HepG2 (cell line): ENCODE data around the gene STAT6. TPM values are rescaled to one million over a fixed set of nuclear protein-coding genes. Genes with fewer than 3 reads are reported as not detected.
A peak's percentile ranks its signal among the peaks of the same experiment; 100 is the strongest.

Experiments used
- ATAC-seq: fragments of 200-7000 bp; cut with Tn5 transposase; 3 replicates; pipeline ENCODE4 v1.9.1; 2020; ENCODE audit warnings: mild to moderate bottlenecking, moderate library complexity
- BruUV-seq: library from RNA; stranded (reverse); fragments of 400-500 nt; replicated peaks from 2 replicates; lab custom pipeline; 2021; lab: Mats Ljungman, UMichigan
- CTCF ChIA-PET: fragments of 300-600 bp; formaldehyde crosslinking; extraction: SDS; loops from one replicate; lab custom pipeline; 2021; ENCODE audit warnings: low total read pairs, inconsistent platforms, low intra/inter-chr PET ratio; lab: Yijun Ruan, JAX
- POLR2A ChIA-PET: fragments of 350-600 bp; sonication (Branson Sonifier 250); formaldehyde crosslinking; loops from one replicate; lab custom pipeline; 2020; ENCODE audit warnings: antibody characterized with exemption, inconsistent platforms; lab: Yijun Ruan, JAX
- DNase-seq: peaks from one replicate; pipeline ENCODE4 v3.0.0-alpha.2; 2015; ENCODE audit warnings: low spot score
- FAIRE-seq: peaks from 3 replicates; lab custom pipeline; 2011; peaks lifted over from hg19 to GRCh38; lab: Jason Lieb, UNC
- H2AFZ ChIP-seq: one replicate; pipeline ENCODE4 v1.6.1; 2011; ENCODE audit warnings: low read length, inconsistent platforms
- H3K27ac ChIP-seq: fragments of 300-600 bp; 3 replicates; pipeline ENCODE4 v1.8.0; 2011; ENCODE audit warnings: mixed run types, mild to moderate bottlenecking, mixed read lengths, low read length, inconsistent platforms; ENCODE audit not compliant: insufficient read depth; ENCODE audit errors: extremely low read length
- H3K27me3 ChIP-seq, 2 experiments: fragments of 200-600 bp in 1 of 2; 2 replicates in 1 of 2; 3 replicates in 1 of 2; pipeline versions ENCODE4 v1.6.0 to v1.8.0; 2011; ENCODE audit warnings: low read length in 2 of 2, mild to moderate bottlenecking in 2 of 2, moderate library complexity in 2 of 2, inconsistent platforms in 1 of 2; ENCODE audit not compliant: insufficient read depth in 2 of 2, control insufficient read depth in 1 of 2
- H3K36me3 ChIP-seq, 2 experiments: fragments of 200-600 bp in 1 of 2; replicated peaks in 1 of 2; 2 replicates in 1 of 2; 3 replicates in 1 of 2; pipeline versions ENCODE4 v1.5.1 to v1.8.0; 2011; ENCODE audit warnings: low read length in 2 of 2, inconsistent platforms in 1 of 2; ENCODE audit not compliant: insufficient read depth in 2 of 2, control insufficient read depth in 1 of 2
- H3K4me1 ChIP-seq: 2 replicates; pipeline ENCODE4 v1.5.1; 2012; ENCODE audit warnings: low read length, inconsistent platforms; ENCODE audit not compliant: insufficient read depth
- H3K4me2 ChIP-seq: 2 replicates; pipeline ENCODE4 v1.6.0; 2011; ENCODE audit warnings: low read depth, low read length, inconsistent platforms
- H3K4me3 ChIP-seq, 3 experiments: fragments of 200-600 bp in 1 of 3; sonication (generic), shearing (Covaris generic) in 1 of 3; replicated peaks in 1 of 3; 2 replicates each; pipeline ENCODE4 v1.5.1; 2011 to 2016; ENCODE audit warnings: low read length in 3 of 3, inconsistent platforms in 2 of 3, low read depth in 2 of 3, mild to moderate bottlenecking in 2 of 3, control low read depth in 1 of 3, mixed read lengths in 1 of 3; ENCODE audit not compliant: insufficient read depth in 1 of 3
- H3K79me2 ChIP-seq: one replicate; pipeline ENCODE4 v1.6.1; 2011; ENCODE audit warnings: low read length, inconsistent platforms; ENCODE audit not compliant: insufficient read depth
- H3K9ac ChIP-seq: 2 replicates; pipeline ENCODE4 v1.6.0; 2011; ENCODE audit warnings: mild to moderate bottlenecking, low read depth, low read length, inconsistent platforms; ENCODE audit not compliant: insufficient read depth
- H3K9me3 ChIP-seq: 2 replicates; pipeline ENCODE4 v1.5.1; 2012; ENCODE audit warnings: mild to moderate bottlenecking, low read length
- H4K20me1 ChIP-seq: 2 replicates; pipeline ENCODE4 v1.6.0; 2011; ENCODE audit warnings: inconsistent platforms, mild to moderate bottlenecking, low read length, moderate library complexity; ENCODE audit not compliant: insufficient read depth
- CTCF ChIP-seq: sonication (generic); formaldehyde crosslinking; IDR thresholded peaks from 2 replicates; pipeline ENCODE4 v1.5.0; 2020; ENCODE audit warnings: mild to moderate bottlenecking, missing genetic modification reagents, moderate library complexity
- FOXM1 ChIP-seq: sonication (generic); formaldehyde crosslinking; IDR thresholded peaks from 2 replicates; pipeline ENCODE4 v1.5.0; 2020; ENCODE audit warnings: missing genetic modification reagents
- HBP1 ChIP-seq: IDR thresholded peaks from 2 replicates; pipeline ENCODE4 v1.6.1; 2016; ENCODE audit warnings: low read depth, control low read depth
- HMGXB4 ChIP-seq, 2 experiments: sonication (generic) in 1 of 2; formaldehyde crosslinking in 1 of 2; IDR thresholded peaks; 2 replicates each; pipeline versions ENCODE4 v1.4.0 to v1.6.1; 2018 to 2020; ENCODE audit warnings: missing genetic modification reagents in 2 of 2, borderline replicate concordance in 1 of 2, low read depth in 1 of 2, mild to moderate bottlenecking in 1 of 2, missing biosample characterization in 1 of 2
- PAX8 ChIP-seq: sonication (generic); formaldehyde crosslinking; IDR thresholded peaks from 2 replicates; pipeline ENCODE4 v1.8.0; 2022; ENCODE audit warnings: mild to moderate bottlenecking, missing genetic modification reagents, borderline replicate concordance
- PPARG ChIP-seq: conservative IDR thresholded peaks from 2 replicates; pipeline ENCODE4 v1.6.1; 2016; ENCODE audit warnings: missing biosample characterization, missing genetic modification reagents
- RORA ChIP-seq: sonication (generic); formaldehyde crosslinking; IDR thresholded peaks from 2 replicates; pipeline ENCODE4 v1.5.0; 2020; ENCODE audit warnings: mild to moderate bottlenecking, missing genetic modification reagents, moderate library complexity
- TSC22D2 ChIP-seq: sonication (generic); formaldehyde crosslinking; IDR thresholded peaks from 2 replicates; pipeline ENCODE4 v1.5.1; 2020; ENCODE audit warnings: missing genetic modification reagents, mild to moderate bottlenecking, borderline replicate concordance
- ZNF350 ChIP-seq: sonication (generic); formaldehyde crosslinking; IDR thresholded peaks from 2 replicates; pipeline ENCODE4 v1.4.0; 2020; ENCODE audit warnings: mild to moderate bottlenecking, low read depth, missing genetic modification reagents, borderline replicate concordance
- ZNF446 ChIP-seq: sonication (generic); formaldehyde crosslinking; IDR thresholded peaks from 2 replicates; pipeline ENCODE4 v1.5.0; 2020; ENCODE audit warnings: mild to moderate bottlenecking, missing genetic modification reagents
- ZNF562 ChIP-seq: sonication (generic); formaldehyde crosslinking; IDR thresholded peaks from 2 replicates; pipeline ENCODE4 v1.8.0; 2022; ENCODE audit warnings: missing genetic modification reagents, borderline replicate concordance
- ZSCAN21 ChIP-seq: sonication (generic); formaldehyde crosslinking; IDR thresholded peaks from 2 replicates; pipeline ENCODE4 v1.8.0; 2022; ENCODE audit warnings: mild to moderate bottlenecking, missing genetic modification reagents, moderate library complexity, borderline replicate concordance
- ZSCAN5A ChIP-seq: sonication (generic); formaldehyde crosslinking; IDR thresholded peaks from 2 replicates; pipeline ENCODE4 v1.8.0; 2022; ENCODE audit warnings: mild to moderate bottlenecking, missing genetic modification reagents, borderline replicate concordance
- ZUFSP ChIP-seq: sonication (generic); formaldehyde crosslinking; IDR thresholded peaks from 2 replicates; pipeline ENCODE4 v1.9.0; 2021; ENCODE audit warnings: missing genetic modification reagents, mild to moderate bottlenecking, borderline replicate concordance
- WGBS: methylation state at CpG from one replicate; pipeline ENCODE4 v1.1.6; 2017; ENCODE audit warnings: low lambda C conversion rate; 5-methylcytosine and 5-hydroxymethylcytosine counted together
- in situ Hi-C: cut with HindIII; loops from 2 replicates; pipeline ENCODE4 v1.10.0; 2017; ENCODE audit warnings: low pct_unique_long_range_greater_than_20kb; ENCODE audit not compliant: extremely low pct_ligation_motif_present
- intact Hi-C: fragments of 100-400 bp; cut with micrococcal nuclease; formaldehyde crosslinking; loops from one replicate; pipeline ENCODE4 v1.10.0; 2022; ENCODE audit not compliant: unreplicated experiment
- polyA plus RNA-seq, 8 experiments: library from polyadenylated mRNA; depleted of rRNA in 3 of 8; stranded (reverse) in 7 of 8; unstranded in 1 of 8; fragments of >200 nt; fragmentation: Illumina TruSeq in 4 of 8; extraction: Trizol in 4 of 8; gene quantifications; 2 replicates each; pipeline versions ENCODE4 v1.2.1 to v1.2.3, GENCODE V29; 2011 to 2016; ENCODE audit warnings: low read depth in 4 of 8, missing spikeins in 1 of 8, mixed read lengths in 1 of 8; ENCODE audit not compliant: insufficient read depth in 1 of 8
- total RNA-seq, 5 experiments: library from RNA; depleted of rRNA; stranded (reverse); fragments of >200 nt; fragmentation: Illumina TruSeq; extraction: Trizol; gene quantifications; 2 replicates each; pipeline ENCODE4 v1.2.3, GENCODE V29; 2016; ENCODE audit warnings: low read depth in 1 of 5

The STAT6 gene
- total and polyA plus RNA-seq, 2 of the 13 experiments (the other 11 are each of a cell fraction or from before 2014, with no cell fraction given), result 28.0 to 62.2 TPM

- POLR2A ChIA-PET, result interaction anchor here (0.9 to 16.0 kb wide), 7 partner anchors 9 to 59 kb away, joined by 3 to 827 read pairs (median 5); partner anchors contain the start of genes LRP1-AS and NEMP1
- peak; percentile 73 for DNase-seq
- Histone ChIP-seq H2AFZ (no peak overlapping the region), H3K27me3 (no peaks in the 10 kb centered on the region; a peak in 1 of 5 replicates), H3K4me1 (peaks cover 10% of the 10 kb centered on the region), H3K79me2 (peaks cover 7% of the 10 kb centered on the region), H3K27ac (no peak overlapping the region), H3K4me2 (no peak overlapping the region), H4K20me1 (no peaks in the 10 kb centered on the region), H3K36me3 (no peaks in the 10 kb centered on the region), H3K9ac (no peak overlapping the region), H3K9me3 (no peaks in the 10 kb centered on the region), H3K4me3 (no peak overlapping the region)
- CTCF ChIA-PET, result interaction anchor here (2.3 to 2.7 kb wide), 3 partner anchors 48 to 59 kb away, joined by 28 to 47 read pairs (median 37); no protein-coding TSS in a partner anchor
- WGBS, result 16% methylated on average over 10 of the region's 10 CpGs
- peak; percentile 49 for ATAC-seq
- in situ Hi-C loops, result no loop called here
- no TSS peak for BruUV-seq
- intact Hi-C loops, result loop anchor here (1.0 kb wide), 1 partner anchor 59 kb away; no protein-coding TSS in a partner anchor
- peak; percentile 92 for FAIRE-seq
- TF ChIP-seq ZNF562 (CRISPR knock-in tag), result no peak
- no peak for TF ChIP-seq TSC22D2 (CRISPR knock-in tag)
- TF ChIP-seq FOXM1 (CRISPR knock-in tag), result no peak
- peak; percentile 91 for TF ChIP-seq CTCF (CRISPR knock-in tag)
- TF ChIP-seq PPARG (CRISPR knock-in tag), result 0 out of 2 replicates have a peak, but pooled peaks have one; percentile 12
- no peak for TF ChIP-seq HBP1 (CRISPR knock-in tag)
- no peak for TF ChIP-seq HMGXB4 (CRISPR knock-in tag; IDR thresholded peaks at IDR 0.05; ENCODE audit: borderline replicate concordance in 1 of 2, low read depth in 1 of 2)
- no peak for TF ChIP-seq PAX8
- no peak for TF ChIP-seq ZSCAN21 (CRISPR knock-in tag)
- no peak for TF ChIP-seq ZSCAN5A
- no peak for TF ChIP-seq ZUFSP (CRISPR knock-in tag)
- no peak for TF ChIP-seq ZNF446 (CRISPR knock-in tag)
- TF ChIP-seq RORA (CRISPR knock-in tag), result no peak
- no peak for TF ChIP-seq ZNF350
Observed at GRCh38 chr12:57124261-57124877, 13.2 kb upstream of the STAT6 start.
